SK-N-MC (cell line): ENCODE results near the gene SEPTIN5.

Source experiments
- EZH2 ChIP-seq: fragments of 200-600 bp; sonication (generic); IDR thresholded peaks from one replicate; pipeline ENCODE4 v1.6.1; 2017; ENCODE audit warnings: antibody characterized with exemption
- FOXP2 ChIP-seq: optimal IDR thresholded peaks from 2 replicates; pipeline ENCODE3; 2011; ENCODE audit warnings: mild to moderate bottlenecking, moderate library complexity; ENCODE audit not compliant: insufficient read depth; ENCODE audit errors: extremely low read length, control extremely low read depth
- POLR2AphosphoS5 ChIP-seq: IDR thresholded peaks from 2 replicates; pipeline ENCODE4 v1.6.1; 2012; ENCODE audit warnings: mild to moderate bottlenecking, low read depth, low read length, borderline replicate concordance

DNA sequence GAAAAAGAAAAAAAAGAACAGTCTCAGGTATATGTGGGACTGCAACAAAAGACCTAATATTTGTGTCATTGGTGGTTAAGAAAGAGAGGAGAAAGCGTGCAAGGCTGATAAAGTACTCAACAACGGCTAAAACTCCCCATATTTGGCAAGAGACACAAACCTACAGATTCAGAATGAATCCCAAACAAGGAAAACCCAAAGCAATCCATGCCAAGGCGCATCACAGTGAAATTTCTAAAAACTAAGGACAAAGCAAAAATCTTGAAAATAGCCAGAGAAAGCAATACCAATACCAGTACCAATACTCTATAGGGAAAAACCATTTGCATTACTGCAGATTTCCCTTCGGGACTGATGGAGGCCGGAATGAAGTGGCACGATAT is 32.4 kb upstream of the SEPTIN5 start:
- no peak for TF ChIP-seq EZH2
- TF ChIP-seq POLR2AphosphoS5, result no peak
- TF ChIP-seq FOXP2, result no peak
